SW 1271 (cell line): Measurements from ENCODE around the gene MSI2.
"Not testable (repeated sequence)": the region's sequence is repeated elsewhere in the genome, so short reads cannot be mapped to it uniquely, and the experiment has no call there.

Source experiments
- DNase-seq, 2 experiments: peaks; one replicate each; lab custom pipeline; 2025; lab: John Stamatoyannopoulos, UW

MSI2 gene

GRCh38 chr17:57255776-57256681 lies at the start of gene MSI2:
TSS of gene MSI2 (plus strand) at chr17:57256523. CDS start at chr17:57256743, 220 bp downstream.
- peak; percentile 35 to 60 for DNase-seq

GRCh38 chr17:57206928-57207327 lies 49.4 kb upstream of the MSI2 start:
- no peak for DNase-seq

GRCh38 chr17:57207396-57207795 lies 48.9 kb upstream of the MSI2 start:
- DNase-seq = no peak

GRCh38 chr17:57210224-57210553 lies 46.1 kb upstream of the MSI2 start:
- no peak for DNase-seq

GRCh38 chr17:57210972-57211411 lies 45.3 kb upstream of the MSI2 start:
- no peak for DNase-seq

GRCh38 chr17:57211543-57211942 lies 44.8 kb upstream of the MSI2 start:
- DNase-seq = no peak

- DNase-seq = no peak
These were observed 43.0 kb upstream of the MSI2 start for GRCh38 chr17:57213180-57213825.

GRCh38 chr17:57215317-57215716 lies 41.0 kb upstream of the MSI2 start:
- peak in 1 of 2 experiments; percentile 16 for DNase-seq

- DNase-seq = no peak
These were observed 34.7 kb upstream of the MSI2 start for GRCh38 chr17:57221366-57222350.

GRCh38 chr17:57222422-57222821 lies 33.9 kb upstream of the MSI2 start:
- DNase-seq = not testable (repeated sequence)

- DNase-seq = no peak
These were observed 31.2 kb upstream of the MSI2 start for GRCh38 chr17:57225127-57225526.

- DNase-seq = no peak
These were observed 29.5 kb upstream of the MSI2 start for GRCh38 chr17:57226793-57227192.

- DNase-seq = no peak
These were observed 27.4 kb upstream of the MSI2 start for GRCh38 chr17:57228911-57229310.

GRCh38 chr17:57234061-57234738 lies 22.1 kb upstream of the MSI2 start:
- no peak for DNase-seq

- no peak for DNase-seq
These were observed 21.6 kb upstream of the MSI2 start for GRCh38 chr17:57234739-57235092.

GRCh38 chr17:57235124-57235523 lies 21.2 kb upstream of the MSI2 start:
- no peak for DNase-seq

- DNase-seq = no peak
These were observed 19.5 kb upstream of the MSI2 start for GRCh38 chr17:57236686-57237299.

GRCh38 chr17:57240648-57241047 lies 15.7 kb upstream of the MSI2 start:
- no peak for DNase-seq

GRCh38 chr17:57242148-57242547 lies 14.2 kb upstream of the MSI2 start:
- DNase-seq = no peak

GRCh38 chr17:57243171-57243622 lies 13.1 kb upstream of the MSI2 start:
- DNase-seq = peak in 1 of 2 experiments; percentile 61

- no peak for DNase-seq
These were observed 10.5 kb upstream of the MSI2 start for GRCh38 chr17:57245786-57246185.
